Lower leg skin (tissue), 3 donors: ENCODE measurements around the gene GH1.
"Not testable (repeated sequence)": the region's sequence is repeated elsewhere in the genome, so short reads cannot be mapped to it uniquely, and the experiment has no call there.

ENCODE experiments used
- POLR2A ChIP-seq, 2 donors: fragments of 450-650 bp; IDR thresholded peaks; one replicate each; pipeline ENCODE4 v1.6.1; 2016 to 2017; ENCODE audit warnings: antibody characterized with exemption in 2 of 2, mild to moderate bottlenecking in 1 of 2, moderate library complexity in 1 of 2
- TF ChIP-seq, protein P1 (sequence below), 3 donors: fragments of 450-650 bp; IDR thresholded peaks; one replicate each; pipeline ENCODE4 v1.5.1; 2016; ENCODE audit warnings: antibody characterized with exemption in 3 of 3, mild to moderate bottlenecking in 3 of 3, moderate library complexity in 2 of 3

DNA sequence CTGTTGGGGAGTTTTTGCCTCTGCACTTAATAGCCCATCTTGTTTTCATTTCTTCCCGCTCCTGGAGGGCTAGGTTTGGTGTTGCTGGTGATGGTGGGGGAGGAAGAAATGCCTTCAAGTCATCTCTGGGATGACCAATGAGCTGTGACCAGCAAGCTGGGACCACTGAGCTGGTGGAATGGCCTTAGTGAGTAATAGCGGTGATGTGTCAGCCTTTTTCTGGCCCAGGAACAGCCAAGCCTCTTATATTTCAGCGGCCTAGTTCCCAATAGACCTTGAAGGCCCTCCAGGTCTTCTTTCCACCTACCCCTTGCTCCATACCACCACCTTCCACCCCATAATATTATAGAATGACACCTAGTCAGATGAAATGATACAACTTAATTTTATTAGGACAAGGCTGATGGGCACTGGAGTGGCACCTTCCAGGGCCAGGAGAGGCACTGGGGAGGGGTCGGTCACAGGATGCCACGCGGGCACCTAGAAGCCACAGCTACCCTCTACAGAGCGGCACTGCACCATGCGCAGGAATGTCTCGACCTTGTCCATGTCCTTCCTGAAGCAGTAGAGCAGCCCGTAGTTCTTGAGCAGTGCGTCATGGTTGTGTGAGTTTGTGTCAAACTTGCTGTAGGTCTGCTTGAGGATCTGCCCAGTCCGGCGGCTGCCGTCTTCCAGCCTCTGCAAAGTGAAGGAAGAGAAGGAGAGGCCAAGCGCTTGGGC lies 46.8 kb downstream of the GH1 start:
- TF ChIP-seq, protein P1, sequence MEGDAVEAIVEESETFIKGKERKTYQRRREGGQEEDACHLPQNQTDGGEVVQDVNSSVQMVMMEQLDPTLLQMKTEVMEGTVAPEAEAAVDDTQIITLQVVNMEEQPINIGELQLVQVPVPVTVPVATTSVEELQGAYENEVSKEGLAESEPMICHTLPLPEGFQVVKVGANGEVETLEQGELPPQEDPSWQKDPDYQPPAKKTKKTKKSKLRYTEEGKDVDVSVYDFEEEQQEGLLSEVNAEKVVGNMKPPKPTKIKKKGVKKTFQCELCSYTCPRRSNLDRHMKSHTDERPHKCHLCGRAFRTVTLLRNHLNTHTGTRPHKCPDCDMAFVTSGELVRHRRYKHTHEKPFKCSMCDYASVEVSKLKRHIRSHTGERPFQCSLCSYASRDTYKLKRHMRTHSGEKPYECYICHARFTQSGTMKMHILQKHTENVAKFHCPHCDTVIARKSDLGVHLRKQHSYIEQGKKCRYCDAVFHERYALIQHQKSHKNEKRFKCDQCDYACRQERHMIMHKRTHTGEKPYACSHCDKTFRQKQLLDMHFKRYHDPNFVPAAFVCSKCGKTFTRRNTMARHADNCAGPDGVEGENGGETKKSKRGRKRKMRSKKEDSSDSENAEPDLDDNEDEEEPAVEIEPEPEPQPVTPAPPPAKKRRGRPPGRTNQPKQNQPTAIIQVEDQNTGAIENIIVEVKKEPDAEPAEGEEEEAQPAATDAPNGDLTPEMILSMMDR (IDR thresholded peaks at IDR 0.05), result not testable (repeated sequence)
- TF ChIP-seq POLR2A (IDR thresholded peaks at IDR 0.05), result not testable (repeated sequence)
